ENCODE measurements around the gene SLC5A5. TPM values are rescaled to one million over a fixed set of nuclear protein-coding genes. Genes with fewer than 3 reads are reported as not detected.

Gene SLC5A5
- total and polyA plus RNA-seq, 2 of the 4 experiments (the other 2 are of a cell fraction), result not detected

DNA sequence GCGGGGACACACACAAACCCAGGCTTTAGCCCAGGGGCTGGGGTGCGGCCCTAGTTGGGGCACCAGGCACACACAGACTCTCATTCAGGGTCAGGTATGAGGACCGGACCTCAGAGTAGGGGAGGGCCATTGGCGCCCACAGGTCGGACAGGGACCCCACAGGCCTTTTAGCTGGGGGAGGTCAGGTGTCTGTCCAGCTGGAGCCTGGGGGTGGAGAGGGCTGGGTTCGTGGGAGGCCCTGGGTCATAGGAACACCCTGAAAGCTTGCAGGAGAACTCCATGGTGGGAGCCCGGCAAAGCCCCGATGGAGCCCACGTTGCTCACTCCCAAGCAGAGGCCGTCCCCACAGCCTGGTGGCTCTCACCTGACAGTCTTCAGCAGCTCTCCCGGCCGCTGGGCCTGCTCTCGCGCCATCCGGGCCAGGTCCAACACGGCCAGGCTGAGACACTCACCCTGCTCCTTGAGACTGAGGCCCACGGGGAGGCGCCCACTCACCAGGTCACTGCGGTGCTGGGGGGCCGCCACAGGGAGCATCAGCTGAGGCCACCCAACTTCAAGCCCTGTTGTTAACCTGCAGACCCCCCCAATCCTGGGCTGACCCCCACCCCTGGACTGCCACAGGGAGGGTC, 29.0 kb upstream of the SLC5A5 start:
- DNase-seq, result no peak
- Histone ChIP-seq H3K56ac (ENCODE audit: extremely low read depth, insufficient read depth, low read length) (no peak overlapping the region), H2BK15ac (ENCODE audit: low read depth, low read length) (no peak overlapping the region), H3K4ac (ENCODE audit: low read depth, low read length) (no peak overlapping the region), H3K9me1 (ENCODE audit: insufficient read depth, low read length) (no peaks in the 10 kb centered on the region), H3K27ac (ENCODE audit: insufficient read depth, low read length) (no peak overlapping the region), H2AK9ac (replicated peaks; ENCODE audit: low read depth, low read length, poor library complexity) (no peak overlapping the region), H3K9ac (ENCODE audit: low read depth, low read length) (no peak overlapping the region), H4K5ac (ENCODE audit: low read depth, low read length) (no peak overlapping the region), H3K18ac (ENCODE audit: low read depth, low read length) (no peak overlapping the region), H4K8ac (ENCODE audit: low read depth in 2 of 2, low read length in 2 of 2) (peak overlapping the region in 1 of 2 experiments; percentile 39; a peak in 1 of 4 replicates), H3K14ac (replicated peaks; ENCODE audit: low read depth, low read length) (no peak overlapping the region), H3K79me1 (ENCODE audit: low read depth in 1 of 2, low read length in 2 of 2) (no peaks in the 10 kb centered on the region), H3K23ac (ENCODE audit: low read depth, low read length) (no peak overlapping the region), H4K20me1 (ENCODE audit: insufficient read depth, low read length) (no peaks in the 10 kb centered on the region), H2BK120ac (ENCODE audit: low read depth, low read length) (no peak overlapping the region), H3K4me3 (ENCODE audit: insufficient read depth, low read depth, low read length) (peak overlapping the region; percentile 35; the same call in 1 of the 2 replicates), H3K36me3 (ENCODE audit: control insufficient read depth, insufficient read depth, low read length) (no peaks in the 10 kb centered on the region), H3K4me1 (ENCODE audit: control insufficient read depth, insufficient read depth, low read length) (peaks cover 5% of the 10 kb centered on the region), H2AK5ac (ENCODE audit: low read depth, low read length) (no peak overlapping the region), H4K91ac (ENCODE audit: insufficient read depth, low read depth, low read length) (no peak overlapping the region; the same call in 1 of the 2 replicates), H3K4me2 (ENCODE audit: low read depth, low read length) (peak overlapping the region; percentile 64; the same call in 1 of the 2 replicates), H3K9me3 (ENCODE audit: control insufficient read depth, insufficient read depth, low read length) (no peaks in the 10 kb centered on the region), H2BK5ac (ENCODE audit: low read depth, low read length, poor library complexity, severe bottlenecking) (no peak overlapping the region), H2AFZ (replicated peaks; ENCODE audit: low read length, poor library complexity) (peak overlapping the region; percentile 92), H3K27me3 (ENCODE audit: control insufficient read depth, insufficient read depth, low read length) (peaks cover 12% of the 10 kb centered on the region; the same call in 1 of the 2 replicates), H2BK20ac (ENCODE audit: low read depth, low read length) (no peak overlapping the region)
- in situ Hi-C loops (cut with MboI; ENCODE audit: low sequenced_read_pairs), result no loop called here
- intact Hi-C loops (cut with micrococcal nuclease), result no loop called here
- dilution Hi-C loops (cut with HindIII; ENCODE audit: low sequenced_read_pairs, unreplicated experiment), result no loop called here
- CTCF ChIA-PET, result no interaction called here
- ATAC-seq (ENCODE audit: low read depth), result no peak
- POLR2A ChIA-PET (ENCODE audit: unreplicated experiment), result interaction anchor here (0.6 kb wide), 1 partner anchor 118 kb away, joined by 4 read pairs; no protein-coding TSS in a partner anchor
- no TSS peak for BruUV-seq (replicated peaks)
- no peak for TF ChIP-seq CHD1 (IDR thresholded peaks at IDR 0.05; ENCODE audit: low read depth, low read length)
- TF ChIP-seq MXI1 (IDR thresholded peaks at IDR 0.05; ENCODE audit: borderline replicate concordance, low read depth, low read length), result no peak
- no peak for TF ChIP-seq MAZ (IDR thresholded peaks at IDR 0.05; ENCODE audit: borderline replicate concordance, low read depth, low read length)
- no peak for TF ChIP-seq NFE2L2 (IDR thresholded peaks at IDR 0.05; ENCODE audit: low read depth, low read length)
- TF ChIP-seq RCOR1 (IDR thresholded peaks at IDR 0.05; ENCODE audit: insufficient replicate concordance, low read length), result no peak
- no peak for TF ChIP-seq USF2 (IDR thresholded peaks at IDR 0.05; ENCODE audit: low read depth, low read length)
- no peak for TF ChIP-seq SMC3 (IDR thresholded peaks at IDR 0.05; ENCODE audit: low read depth, low read length)
- no peak for TF ChIP-seq POLR2A (IDR thresholded peaks at IDR 0.05; ENCODE audit: low read depth, low read length)
- TF ChIP-seq BHLHE40 (IDR thresholded peaks at IDR 0.05; ENCODE audit: low read depth, low read length), result no peak
- no peak for TF ChIP-seq CEBPB (IDR thresholded peaks at IDR 0.05; ENCODE audit: low read depth, low read length)
- no peak for TF ChIP-seq RAD21 (IDR thresholded peaks at IDR 0.05; ENCODE audit: low read length)
- TF ChIP-seq ELK1 (IDR thresholded peaks at IDR 0.05; ENCODE audit: borderline replicate concordance, low read depth, low read length), result no peak
- TF ChIP-seq, protein P1, sequence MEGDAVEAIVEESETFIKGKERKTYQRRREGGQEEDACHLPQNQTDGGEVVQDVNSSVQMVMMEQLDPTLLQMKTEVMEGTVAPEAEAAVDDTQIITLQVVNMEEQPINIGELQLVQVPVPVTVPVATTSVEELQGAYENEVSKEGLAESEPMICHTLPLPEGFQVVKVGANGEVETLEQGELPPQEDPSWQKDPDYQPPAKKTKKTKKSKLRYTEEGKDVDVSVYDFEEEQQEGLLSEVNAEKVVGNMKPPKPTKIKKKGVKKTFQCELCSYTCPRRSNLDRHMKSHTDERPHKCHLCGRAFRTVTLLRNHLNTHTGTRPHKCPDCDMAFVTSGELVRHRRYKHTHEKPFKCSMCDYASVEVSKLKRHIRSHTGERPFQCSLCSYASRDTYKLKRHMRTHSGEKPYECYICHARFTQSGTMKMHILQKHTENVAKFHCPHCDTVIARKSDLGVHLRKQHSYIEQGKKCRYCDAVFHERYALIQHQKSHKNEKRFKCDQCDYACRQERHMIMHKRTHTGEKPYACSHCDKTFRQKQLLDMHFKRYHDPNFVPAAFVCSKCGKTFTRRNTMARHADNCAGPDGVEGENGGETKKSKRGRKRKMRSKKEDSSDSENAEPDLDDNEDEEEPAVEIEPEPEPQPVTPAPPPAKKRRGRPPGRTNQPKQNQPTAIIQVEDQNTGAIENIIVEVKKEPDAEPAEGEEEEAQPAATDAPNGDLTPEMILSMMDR (conservative IDR thresholded peaks at IDR 0.05; ENCODE audit: low read depth, low read length), result no peak
- TF ChIP-seq FOS (IDR thresholded peaks at IDR 0.05; ENCODE audit: low read depth, low read length), result no peak
- 63% methylated on average over 12 of the region's 20 CpGs; no CpG with 5 or more reads in 1 of the 2 experiments for WGBS, 2 experiments (ENCODE audit: extremely low coverage in 2 of 2, insufficient read length in 1 of 2)
